Left ventricle myocardium inferior (tissue), 1 donor: ENCODE measurements around the gene DDX50. TPM values are rescaled to one million over a fixed set of nuclear protein-coding genes. Genes with fewer than 3 reads are reported as not detected.

Experiments used
- DNase-seq: peaks from one replicate; pipeline ENCODE4 v3.0.0-alpha.2; 2020
- H3K27ac ChIP-seq: fragments of 200-600 bp; replicated peaks from 2 replicates; pipeline ENCODE4 v1.8.0; 2021
- H3K27me3 ChIP-seq: fragments of 200-600 bp; 2 replicates; pipeline ENCODE4 v1.8.0; 2021; ENCODE audit warnings: low read depth
- H3K36me3 ChIP-seq: fragments of 200-600 bp; 2 replicates; pipeline ENCODE4 v1.8.0; 2021
- H3K4me1 ChIP-seq: fragments of 200-600 bp; 2 replicates; pipeline ENCODE4 v1.8.0; 2021
- H3K4me3 ChIP-seq: fragments of 200-600 bp; 2 replicates; pipeline ENCODE4 v1.8.0; 2021; ENCODE audit warnings: mild to moderate bottlenecking, moderate library complexity
- H3K9me3 ChIP-seq: fragments of 200-600 bp; replicated peaks from 2 replicates; pipeline ENCODE4 v1.8.0; 2021
- CTCF ChIP-seq: fragments of 200-600 bp; IDR thresholded peaks from 2 replicates; pipeline ENCODE4 v1.8.0; 2021; ENCODE audit warnings: antibody characterized with exemption, mild to moderate bottlenecking, borderline replicate concordance
- intact Hi-C: fragments of 100-400 bp; cut with micrococcal nuclease; formaldehyde crosslinking; loops from one replicate; pipeline ENCODE4 v1.11.0; 2022
- total RNA-seq: library from RNA; stranded (reverse); fragmentation: NEBNext Ultra II Directional; extraction: Animal tissue kit (Norgen Biotek cat#: 25700); gene quantifications from one replicate; pipeline ENCODE4 v1.2.1, GENCODE V29; 2021
- donor health status: DM: no; HTN: yes; CAD: no; lungs with severe emphysema.

DDX50 gene
- total RNA-seq, 1 donor from 2014 or later: 20.2 TPM

DNA sequence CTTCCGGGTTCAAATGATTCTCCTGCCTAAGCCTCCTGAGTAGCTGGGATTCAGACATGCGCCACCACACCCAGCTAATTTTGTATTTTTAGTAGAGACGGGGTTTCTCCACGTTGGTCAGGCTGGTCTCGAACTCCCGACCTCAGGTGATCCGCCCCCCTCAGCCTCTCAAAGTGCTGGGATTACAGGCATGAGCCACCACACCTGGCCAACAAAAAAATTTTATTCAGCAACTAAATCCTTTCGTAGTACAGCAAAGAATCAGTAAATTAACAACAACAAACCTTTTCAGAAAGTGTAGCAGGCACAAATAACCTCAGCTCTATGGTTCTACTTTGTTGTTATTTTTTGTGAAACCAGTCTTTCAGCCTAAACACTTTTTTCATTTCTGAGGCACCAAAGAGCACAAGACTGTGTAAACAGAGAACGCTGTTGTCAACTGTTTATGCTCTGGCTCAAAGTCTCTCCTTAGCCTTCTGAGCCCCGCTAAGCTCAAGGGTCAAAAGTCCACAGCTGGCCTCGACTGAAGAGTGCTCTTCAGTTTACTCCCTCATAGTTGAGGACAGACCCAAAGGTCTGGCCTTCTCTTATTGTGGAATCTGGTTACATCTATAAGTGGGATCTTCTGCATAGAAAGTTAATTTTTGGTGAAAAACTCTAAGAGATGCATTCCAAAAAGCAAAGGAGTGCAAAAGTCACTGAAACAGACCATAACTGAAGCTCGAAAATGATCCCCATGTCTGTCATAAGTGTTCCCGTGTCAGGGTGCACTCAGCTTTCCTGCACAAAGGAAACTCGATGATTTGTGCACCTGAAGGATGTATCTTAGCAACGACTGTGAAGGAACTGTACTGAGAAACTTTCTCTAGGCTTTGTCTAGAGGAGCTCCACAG lies 24.6 kb upstream of the DDX50 start:
- Histone ChIP-seq H3K9me3 (no peaks in the 10 kb centered on the region), H3K27ac (peak overlapping the region; percentile 12)
- intact Hi-C loops: no loop called here

GRCh38 chr10:68877482-68878110 lies 23.5 kb upstream of the DDX50 start:
- H3K9me3 ChIP-seq: no peaks in the 10 kb centered on the region
- intact Hi-C loops: no loop called here
- no peak overlapping the region for H3K27ac ChIP-seq
- no peaks in the 10 kb centered on the region for H3K36me3 ChIP-seq
- H3K27me3 ChIP-seq: no peaks in the 10 kb centered on the region
- no peak for DNase-seq
- H3K4me3 ChIP-seq: no peak overlapping the region
- no peak for TF ChIP-seq CTCF
- H3K4me1 ChIP-seq: no peaks in the 10 kb centered on the region

More for the DNA sequence above, 24.6 kb upstream of the DDX50 start:
- Histone ChIP-seq H3K27me3 (no peaks in the 10 kb centered on the region), H3K4me3 (no peak overlapping the region), H3K36me3 (no peaks in the 10 kb centered on the region), H3K4me1 (peaks cover 5% of the 10 kb centered on the region)
- DNase-seq: no peak
- TF ChIP-seq CTCF: no peak

GRCh38 chr10:68878496-68878895 lies 22.6 kb upstream of the DDX50 start:
- Histone ChIP-seq H3K9me3 (no peaks in the 10 kb centered on the region), H3K4me1 (no peaks in the 10 kb centered on the region), H3K36me3 (no peaks in the 10 kb centered on the region), H3K4me3 (no peak overlapping the region), H3K27me3 (no peaks in the 10 kb centered on the region), H3K27ac (no peak overlapping the region)
- no peak for DNase-seq
- intact Hi-C loops: no loop called here
- TF ChIP-seq CTCF: no peak

DNA sequence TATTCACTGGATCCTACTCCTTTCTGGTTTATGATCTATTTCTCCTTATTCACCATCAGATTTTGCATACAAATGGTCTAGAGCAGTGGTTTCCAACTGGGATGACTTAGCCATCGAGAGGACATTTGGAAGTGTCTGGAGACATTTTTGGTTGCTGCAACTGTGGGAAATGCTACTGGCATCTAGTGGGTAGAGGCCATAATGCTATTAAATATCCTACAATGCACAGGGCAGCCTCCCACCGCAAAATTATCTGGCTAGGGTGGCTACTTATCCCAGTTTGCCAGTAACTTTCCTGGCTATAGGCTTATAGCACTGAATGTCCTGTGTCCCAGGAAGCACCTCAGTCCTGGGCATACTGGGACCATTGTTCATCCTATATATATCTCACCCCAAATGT lies 21.5 kb upstream of the DDX50 start:
- intact Hi-C loops: no loop called here
- no peaks in the 10 kb centered on the region for H3K9me3 ChIP-seq
- no peak overlapping the region for H3K4me3 ChIP-seq
- no peak for DNase-seq
- H3K27ac ChIP-seq: no peak overlapping the region
- H3K4me1 ChIP-seq: no peaks in the 10 kb centered on the region
- H3K27me3 ChIP-seq: peaks cover 7% of the 10 kb centered on the region
- H3K36me3 ChIP-seq: no peaks in the 10 kb centered on the region
- no peak for TF ChIP-seq CTCF

- intact Hi-C loops: no loop called here
- Histone ChIP-seq H3K4me1 (no peaks in the 10 kb centered on the region), H3K27me3 (peaks cover 7% of the 10 kb centered on the region), H3K36me3 (no peaks in the 10 kb centered on the region), H3K9me3 (no peaks in the 10 kb centered on the region), H3K27ac (no peak overlapping the region), H3K4me3 (no peak overlapping the region)
- TF ChIP-seq CTCF: no peak
- DNase-seq: no peak
Observed at GRCh38 chr10:68880181-68880580, 20.9 kb upstream of the DDX50 start.
